PFSK-1 (cell line): ENCODE results near the gene ACKR2.

Source experiments
- FOXP2 ChIP-seq: optimal IDR thresholded peaks from 2 replicates; pipeline ENCODE3; 2011; ENCODE audit warnings: borderline replicate concordance, control low read depth, inconsistent platforms; ENCODE audit not compliant: insufficient read depth; ENCODE audit errors: extremely low read length, extremely low read depth
- POLR2AphosphoS5 ChIP-seq: IDR thresholded peaks from 2 replicates; pipeline ENCODE4 v1.6.1; 2012; ENCODE audit warnings: low read depth, mild to moderate bottlenecking, control low read depth, low read length, moderate library complexity
- SIN3A ChIP-seq: IDR thresholded peaks from 2 replicates; pipeline ENCODE4 v1.6.1; 2012; ENCODE audit warnings: mild to moderate bottlenecking, low read length, moderate library complexity, borderline replicate concordance; ENCODE audit not compliant: insufficient read depth
- TAF1 ChIP-seq: IDR thresholded peaks from 2 replicates; pipeline ENCODE4 v1.6.1; 2012; ENCODE audit warnings: low read length, control low read depth, borderline replicate concordance; ENCODE audit not compliant: insufficient read depth
- TF ChIP-seq, protein P1 (sequence below), 2 experiments: IDR thresholded peaks; 2 replicates each; pipeline versions ENCODE4 v1.6.1 to v1.8.0; 2011 to 2012; ENCODE audit warnings: low read depth in 2 of 2, low read length in 2 of 2, control low read depth in 1 of 2, inconsistent platforms in 1 of 2, mild to moderate bottlenecking in 1 of 2, moderate library complexity in 1 of 2; ENCODE audit not compliant: insufficient read depth in 1 of 2

ACKR2 gene

GRCh38 chr3:42865256-42865655 is 56.0 kb downstream of the ACKR2 start:
- TF ChIP-seq POLR2AphosphoS5 (no peak), SIN3A (no peak), FOXP2 (no peak), TAF1 (no peak)
- TF ChIP-seq, protein P1, sequence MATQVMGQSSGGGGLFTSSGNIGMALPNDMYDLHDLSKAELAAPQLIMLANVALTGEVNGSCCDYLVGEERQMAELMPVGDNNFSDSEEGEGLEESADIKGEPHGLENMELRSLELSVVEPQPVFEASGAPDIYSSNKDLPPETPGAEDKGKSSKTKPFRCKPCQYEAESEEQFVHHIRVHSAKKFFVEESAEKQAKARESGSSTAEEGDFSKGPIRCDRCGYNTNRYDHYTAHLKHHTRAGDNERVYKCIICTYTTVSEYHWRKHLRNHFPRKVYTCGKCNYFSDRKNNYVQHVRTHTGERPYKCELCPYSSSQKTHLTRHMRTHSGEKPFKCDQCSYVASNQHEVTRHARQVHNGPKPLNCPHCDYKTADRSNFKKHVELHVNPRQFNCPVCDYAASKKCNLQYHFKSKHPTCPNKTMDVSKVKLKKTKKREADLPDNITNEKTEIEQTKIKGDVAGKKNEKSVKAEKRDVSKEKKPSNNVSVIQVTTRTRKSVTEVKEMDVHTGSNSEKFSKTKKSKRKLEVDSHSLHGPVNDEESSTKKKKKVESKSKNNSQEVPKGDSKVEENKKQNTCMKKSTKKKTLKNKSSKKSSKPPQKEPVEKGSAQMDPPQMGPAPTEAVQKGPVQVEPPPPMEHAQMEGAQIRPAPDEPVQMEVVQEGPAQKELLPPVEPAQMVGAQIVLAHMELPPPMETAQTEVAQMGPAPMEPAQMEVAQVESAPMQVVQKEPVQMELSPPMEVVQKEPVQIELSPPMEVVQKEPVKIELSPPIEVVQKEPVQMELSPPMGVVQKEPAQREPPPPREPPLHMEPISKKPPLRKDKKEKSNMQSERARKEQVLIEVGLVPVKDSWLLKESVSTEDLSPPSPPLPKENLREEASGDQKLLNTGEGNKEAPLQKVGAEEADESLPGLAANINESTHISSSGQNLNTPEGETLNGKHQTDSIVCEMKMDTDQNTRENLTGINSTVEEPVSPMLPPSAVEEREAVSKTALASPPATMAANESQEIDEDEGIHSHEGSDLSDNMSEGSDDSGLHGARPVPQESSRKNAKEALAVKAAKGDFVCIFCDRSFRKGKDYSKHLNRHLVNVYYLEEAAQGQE (IDR thresholded peaks at IDR 0.05; ENCODE audit: insufficient read depth in 1 of 2, low read depth in 2 of 2, low read length in 2 of 2): no peak

DNA sequence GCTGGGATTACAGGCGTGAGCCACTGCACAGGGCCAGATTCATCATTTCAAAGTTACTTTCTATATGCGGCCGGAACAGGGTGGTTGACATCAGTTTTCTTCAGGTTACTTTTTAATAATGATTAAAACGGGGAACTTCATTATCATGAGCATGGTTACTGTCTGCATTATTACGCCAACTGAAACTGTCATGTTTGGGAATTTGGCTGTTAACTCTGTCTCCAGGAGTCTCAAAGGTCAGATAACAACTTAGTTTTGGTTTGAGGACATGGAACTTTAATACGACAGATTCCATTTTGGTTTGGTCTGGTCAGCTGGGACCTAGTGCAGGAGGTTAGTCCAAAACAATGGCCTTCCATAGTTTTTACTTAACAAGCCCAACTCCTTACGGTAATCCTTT is 57.9 kb downstream of the ACKR2 start:
- no peak for TF ChIP-seq TAF1
- TF ChIP-seq, protein P1 (IDR thresholded peaks at IDR 0.05; ENCODE audit: insufficient read depth in 1 of 2, low read depth in 2 of 2, low read length in 2 of 2): no peak
- no peak for TF ChIP-seq FOXP2
- no peak for TF ChIP-seq POLR2AphosphoS5

- TF ChIP-seq TAF1: no peak
- no peak for TF ChIP-seq FOXP2
- no peak for TF ChIP-seq POLR2AphosphoS5
- TF ChIP-seq, protein P1 (IDR thresholded peaks at IDR 0.05; ENCODE audit: insufficient read depth in 1 of 2, low read depth in 2 of 2, low read length in 2 of 2): no peak
- TF ChIP-seq SIN3A: no peak
Measured at GRCh38 chr3:42868841-42869240, 59.6 kb downstream of the ACKR2 start.

GRCh38 chr3:42871592-42872196 is 62.4 kb downstream of the ACKR2 start:
- TF ChIP-seq, protein P1 (IDR thresholded peaks at IDR 0.05; ENCODE audit: insufficient read depth in 1 of 2, low read depth in 2 of 2, low read length in 2 of 2): no peak
- TF ChIP-seq TAF1 (no peak), POLR2AphosphoS5 (no peak), FOXP2 (no peak), SIN3A (no peak)

DNA sequence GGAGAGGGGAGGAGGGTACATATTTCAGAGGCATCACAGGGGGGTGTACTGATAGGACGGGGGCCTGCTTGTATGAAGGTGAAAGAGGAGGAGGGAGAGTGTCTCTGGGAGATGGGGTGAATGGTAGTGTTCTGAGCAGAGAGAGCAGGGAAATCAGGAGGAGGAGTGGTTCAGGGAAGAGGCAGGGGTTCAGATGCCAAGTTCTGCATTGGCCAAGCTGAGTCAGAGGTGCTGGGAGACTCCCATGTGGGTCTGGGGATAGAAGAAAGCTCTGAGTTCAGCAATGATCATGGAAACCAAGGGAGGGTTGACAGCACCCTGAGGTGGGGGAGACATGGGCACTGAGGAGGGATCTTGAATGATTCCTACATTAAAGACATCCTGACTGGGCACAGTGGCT is 63.5 kb downstream of the ACKR2 start:
- TF ChIP-seq FOXP2 (no peak), TAF1 (no peak), SIN3A (no peak), POLR2AphosphoS5 (no peak)
- TF ChIP-seq, protein P1 (IDR thresholded peaks at IDR 0.05; ENCODE audit: insufficient read depth in 1 of 2, low read depth in 2 of 2, low read length in 2 of 2): no peak
